Measurements from ENCODE around the gene KIRREL1.
A peak's percentile ranks its signal among the peaks of the same experiment; 100 is the strongest.

Gene KIRREL1

DNA sequence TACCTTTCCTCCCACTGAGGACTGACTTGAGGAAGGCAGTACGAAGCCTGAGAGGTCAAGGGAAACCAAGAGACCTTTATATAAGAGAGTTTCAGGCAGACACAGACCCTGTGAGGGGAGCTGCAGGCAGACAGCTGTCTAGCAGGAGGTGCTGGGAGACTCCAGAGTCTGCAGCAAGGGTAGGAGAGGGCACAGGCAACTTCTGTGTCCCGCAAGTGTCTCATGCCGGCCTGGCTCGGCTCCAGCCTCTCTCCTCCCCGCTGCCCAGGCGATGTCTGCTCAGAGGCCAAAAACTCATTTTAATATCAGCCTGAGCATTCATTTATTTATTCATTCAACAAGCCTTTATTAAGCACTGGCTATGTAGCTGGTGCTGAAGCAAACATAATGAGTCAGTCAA, 83.0 kb downstream of the KIRREL1 start:
- no peak for DNase-seq

DNA sequence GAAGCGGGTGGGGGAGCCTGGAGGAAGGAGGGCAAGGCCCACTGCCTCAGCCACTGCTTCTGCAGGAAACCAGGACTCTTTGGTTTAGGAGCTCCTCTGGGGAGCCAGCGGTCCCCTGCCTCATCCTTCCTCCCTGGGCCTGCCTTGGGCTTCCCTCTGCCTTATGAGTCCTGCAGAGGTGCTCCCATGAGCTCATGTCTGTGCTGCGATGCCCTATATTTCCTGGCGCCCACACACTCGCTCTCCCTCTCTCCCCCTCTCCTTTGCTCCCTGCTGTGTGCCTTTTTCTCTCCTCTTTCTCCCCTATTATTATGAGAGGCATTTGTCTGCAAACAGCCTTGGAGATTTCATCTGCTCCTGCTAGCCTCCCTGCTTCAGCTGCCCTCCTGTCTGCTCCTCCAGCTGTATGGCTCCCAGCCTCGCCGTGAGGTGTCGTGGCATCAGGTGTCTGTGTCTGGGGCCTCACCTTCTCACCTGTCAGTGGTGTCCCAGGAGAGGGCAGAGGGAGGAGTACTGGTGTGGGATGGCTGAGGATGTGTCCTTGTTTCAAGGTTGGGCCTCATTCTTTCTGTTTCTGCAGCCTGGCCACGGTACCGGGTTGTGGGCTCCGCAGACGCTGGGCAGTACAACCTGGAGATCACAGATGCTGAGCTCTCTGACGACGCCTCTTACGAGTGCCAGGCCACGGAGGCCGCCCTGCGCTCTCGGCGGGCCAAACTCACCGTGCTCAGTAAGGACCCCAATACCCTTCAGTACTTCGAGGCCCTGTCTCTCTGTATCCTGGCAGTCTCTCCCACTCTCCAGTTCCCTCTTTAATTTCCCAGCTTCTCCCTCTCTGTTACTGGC, 84.2 kb downstream of the KIRREL1 start:
- no peak for DNase-seq

DNA sequence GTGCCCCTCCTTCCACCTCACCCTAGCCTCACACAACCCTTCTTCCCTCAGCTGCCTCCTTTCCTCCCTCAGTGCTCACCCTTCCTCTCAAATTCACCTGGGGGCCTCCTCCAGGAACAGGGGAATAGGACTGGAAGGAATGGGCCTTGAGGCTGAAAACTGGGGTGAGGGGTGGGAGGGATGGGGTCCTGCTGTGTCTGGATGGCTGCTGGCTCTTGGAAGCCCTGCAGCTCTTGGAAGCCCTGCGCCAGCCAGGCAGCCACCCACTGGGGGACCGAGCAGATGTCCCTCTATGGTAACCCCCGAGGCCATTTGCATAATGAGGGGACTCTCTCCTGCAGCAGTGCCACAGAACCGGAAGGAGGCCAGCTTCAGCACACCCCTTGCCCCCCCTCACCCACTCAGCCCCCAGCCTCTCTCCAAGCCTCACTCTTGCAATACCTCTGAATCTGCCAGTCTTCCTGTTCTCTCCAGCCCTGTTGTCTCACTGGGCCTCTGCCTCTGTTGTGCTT, 85.2 kb downstream of the KIRREL1 start:
- DNase-seq, result no peak

DNA sequence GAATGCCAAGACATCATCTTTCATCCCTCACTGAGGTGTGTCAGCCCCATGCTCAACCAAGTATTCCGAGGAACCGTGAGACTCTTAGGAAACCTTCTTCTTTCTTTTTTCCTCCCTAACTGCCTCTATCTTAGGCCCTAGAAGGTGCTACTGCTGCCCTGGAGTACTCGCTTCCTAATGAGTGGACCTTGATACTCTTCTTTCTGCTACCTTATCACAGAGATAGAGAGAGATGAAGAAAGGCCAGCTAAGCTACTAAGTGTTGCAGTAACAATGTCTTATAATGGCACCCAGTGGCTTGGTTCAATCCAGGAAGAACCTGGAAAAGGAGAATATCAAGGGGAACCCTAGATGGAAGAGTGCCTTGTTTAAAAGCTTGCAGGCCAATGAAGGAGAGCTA, 86.6 kb downstream of the KIRREL1 start:
- DNase-seq, result no peak

DNA sequence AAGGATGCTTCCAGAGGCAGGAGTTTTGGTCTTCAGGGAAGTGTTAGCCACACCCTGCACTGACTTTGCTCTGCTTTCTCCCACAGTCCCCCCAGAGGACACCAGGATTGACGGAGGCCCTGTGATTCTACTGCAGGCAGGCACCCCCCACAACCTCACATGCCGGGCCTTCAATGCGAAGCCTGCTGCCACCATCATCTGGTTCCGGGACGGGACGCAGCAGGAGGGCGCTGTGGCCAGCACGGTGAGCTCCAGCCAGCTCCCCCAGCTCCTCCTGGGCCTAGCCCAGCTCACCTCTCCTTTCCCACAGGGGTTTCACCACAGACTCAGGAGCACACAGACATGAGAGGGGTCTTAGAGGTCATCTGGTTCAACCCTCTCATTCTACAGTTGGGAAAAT, 90.9 kb downstream of the KIRREL1 start:
- no peak for DNase-seq

DNA sequence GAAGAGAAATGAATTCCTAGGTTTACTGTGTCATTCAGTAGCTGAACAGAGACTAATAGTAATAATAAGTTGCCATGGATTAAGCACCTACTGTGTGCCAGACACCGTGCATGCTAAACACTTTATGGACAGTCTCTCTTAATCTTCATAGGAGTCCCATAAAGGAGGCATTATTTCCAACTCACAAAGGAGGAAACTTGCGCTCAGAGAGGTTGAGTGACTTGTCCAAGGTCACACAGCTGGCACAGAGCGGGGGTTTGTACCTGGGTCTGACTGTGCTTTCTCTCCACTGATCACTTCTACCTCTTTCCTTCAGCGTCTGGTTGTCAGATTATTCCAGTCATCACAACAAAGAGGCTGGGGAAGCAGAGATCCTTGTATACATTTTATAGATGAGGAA, 91.3 kb downstream of the KIRREL1 start:
- no peak for DNase-seq

DNA sequence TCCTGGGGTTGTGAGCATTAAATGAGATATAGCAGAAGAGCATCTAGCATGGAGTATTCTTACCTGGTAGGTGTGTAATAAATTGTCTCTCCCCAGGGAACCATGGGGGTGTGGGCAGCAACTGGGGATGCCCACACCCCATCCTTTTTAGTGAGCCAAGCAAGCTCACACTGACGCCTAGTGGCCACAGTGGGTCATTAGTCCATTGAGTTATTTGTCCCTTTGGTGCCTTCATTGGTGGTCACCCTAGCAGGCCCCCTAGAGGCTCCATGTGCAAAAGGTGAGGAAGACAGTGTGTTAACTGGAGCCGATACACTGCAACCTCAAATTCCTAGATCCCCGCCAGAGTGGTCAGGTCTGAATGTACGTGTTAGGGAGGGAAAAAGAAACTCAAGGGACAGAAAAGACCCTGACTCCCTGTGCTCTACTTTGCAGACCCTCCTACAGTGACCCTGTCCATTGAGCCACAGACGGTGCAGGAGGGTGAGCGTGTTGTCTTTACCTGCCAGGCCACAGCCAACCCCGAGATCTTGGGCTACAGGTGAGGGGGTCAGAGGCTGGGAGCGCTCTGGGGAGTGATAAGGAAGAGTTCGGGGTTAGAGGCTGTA, 94.0 kb downstream of the KIRREL1 start:
- DNase-seq, result peak; percentile 79

DNA sequence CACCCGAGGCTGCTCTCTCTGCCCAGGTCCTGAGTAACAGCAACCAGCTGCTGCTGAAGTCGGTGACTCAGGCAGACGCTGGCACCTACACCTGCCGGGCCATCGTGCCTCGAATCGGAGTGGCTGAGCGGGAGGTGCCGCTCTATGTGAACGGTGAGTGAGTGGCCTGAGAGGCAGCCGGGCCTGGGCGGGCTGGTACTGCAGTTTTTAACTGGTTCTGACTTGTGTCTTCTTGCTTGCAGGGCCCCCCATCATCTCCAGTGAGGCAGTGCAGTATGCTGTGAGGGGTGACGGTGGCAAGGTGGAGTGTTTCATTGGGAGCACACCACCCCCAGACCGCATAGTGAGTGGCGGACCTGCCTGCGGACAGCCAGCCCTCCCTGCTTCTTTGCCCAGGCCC, 96.0 kb downstream of the KIRREL1 start:
- DNase-seq, result no peak

DNA sequence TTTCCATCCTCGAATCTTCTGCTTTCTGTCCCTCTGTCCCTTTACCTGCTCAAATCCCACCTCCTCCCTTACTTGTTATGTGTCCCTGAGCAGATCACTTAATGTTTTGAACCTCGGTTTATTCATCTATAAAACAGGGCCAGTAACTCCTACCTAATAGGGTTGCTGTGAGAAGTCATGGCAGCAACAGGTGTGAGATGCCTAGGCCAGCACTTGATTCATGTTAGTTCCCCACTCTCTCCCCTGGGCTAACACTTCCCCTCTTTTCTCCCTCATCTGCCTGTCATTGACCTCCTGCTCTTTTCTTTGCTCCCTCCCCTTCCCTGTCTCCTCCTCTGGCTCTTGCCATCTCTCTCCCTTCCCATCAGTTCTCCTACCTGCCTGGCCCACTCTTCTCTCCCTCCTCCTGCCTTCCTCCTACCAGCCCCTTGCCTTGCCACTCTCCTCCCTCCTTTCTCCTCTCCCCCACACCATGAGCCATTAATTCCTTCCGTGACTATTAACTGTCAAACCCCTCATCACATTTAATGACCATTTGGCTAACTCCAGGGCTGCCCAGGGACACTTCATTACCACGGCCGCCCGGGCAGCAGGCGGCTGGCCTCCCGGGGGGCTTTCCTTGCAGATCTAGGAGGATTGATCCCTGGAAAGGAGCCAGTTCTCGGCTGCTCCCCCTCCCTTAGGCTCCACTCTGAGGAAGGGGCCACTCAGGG, 96.6 kb downstream of the KIRREL1 start:
- DNase-seq, result no peak

DNA sequence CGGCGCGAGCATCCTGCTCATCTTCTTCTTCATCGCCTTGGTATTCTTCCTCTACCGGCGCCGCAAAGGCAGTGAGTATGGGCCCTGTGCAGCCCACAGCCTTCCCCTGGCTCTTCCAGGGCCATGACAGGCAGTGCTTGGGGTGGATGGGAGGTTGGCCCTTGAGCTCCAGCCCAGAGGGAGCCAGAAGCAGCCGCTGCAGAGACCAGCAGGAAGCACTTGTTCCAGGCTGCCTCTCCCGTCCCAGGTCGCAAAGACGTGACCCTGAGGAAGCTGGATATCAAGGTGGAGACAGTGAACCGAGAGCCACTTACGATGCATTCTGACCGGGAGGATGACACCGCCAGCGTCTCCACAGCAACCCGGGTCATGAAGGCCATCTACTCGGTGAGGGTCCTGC, 99.9 kb downstream of the KIRREL1 start:
- no peak for DNase-seq

DNA sequence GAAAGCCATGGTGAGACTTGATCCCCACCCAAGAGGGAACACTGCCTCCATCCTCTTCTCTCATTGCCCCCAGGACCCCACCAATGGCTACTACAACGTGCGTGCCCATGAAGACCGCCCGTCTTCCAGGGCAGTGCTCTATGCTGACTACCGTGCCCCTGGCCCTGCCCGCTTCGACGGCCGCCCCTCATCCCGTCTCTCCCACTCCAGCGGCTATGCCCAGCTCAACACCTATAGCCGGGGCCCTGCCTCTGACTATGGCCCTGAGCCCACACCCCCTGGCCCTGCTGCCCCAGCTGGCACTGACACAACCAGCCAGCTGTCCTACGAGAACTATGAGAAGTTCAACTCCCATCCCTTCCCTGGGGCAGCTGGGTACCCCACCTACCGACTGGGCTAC, 101.1 kb downstream of the KIRREL1 start:
- DNase-seq, result no peak

DNA sequence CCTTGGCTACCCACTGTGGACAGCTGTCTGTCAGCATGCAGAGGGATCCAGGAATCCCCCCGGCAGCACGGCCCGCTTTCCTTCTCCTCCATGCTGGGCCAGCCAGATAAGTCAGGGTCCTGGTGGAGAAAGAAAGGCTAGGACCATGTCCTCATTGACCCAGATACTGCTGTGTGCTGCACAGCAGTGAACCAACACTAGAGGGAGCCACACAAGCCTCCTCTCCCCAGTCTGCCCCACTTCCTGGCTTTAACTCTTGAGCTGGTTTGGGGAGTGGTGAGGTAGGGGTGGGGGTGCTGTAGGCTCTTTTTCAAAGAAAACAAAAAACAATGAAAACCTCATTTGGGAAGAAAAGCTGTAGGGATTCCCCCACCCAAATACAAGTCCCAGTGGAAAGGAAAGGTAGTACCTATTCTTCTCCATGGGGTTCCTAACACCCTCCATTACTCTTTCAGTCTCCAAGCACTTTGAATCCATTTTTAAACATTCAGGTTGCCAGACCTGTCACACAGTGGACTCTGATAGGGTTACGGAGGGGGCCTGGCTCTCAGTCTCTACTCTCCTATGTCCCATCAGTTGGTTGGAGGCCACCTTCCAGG, 102.4 kb downstream of the KIRREL1 start:
- DNase-seq, result peak; percentile 18

DNA sequence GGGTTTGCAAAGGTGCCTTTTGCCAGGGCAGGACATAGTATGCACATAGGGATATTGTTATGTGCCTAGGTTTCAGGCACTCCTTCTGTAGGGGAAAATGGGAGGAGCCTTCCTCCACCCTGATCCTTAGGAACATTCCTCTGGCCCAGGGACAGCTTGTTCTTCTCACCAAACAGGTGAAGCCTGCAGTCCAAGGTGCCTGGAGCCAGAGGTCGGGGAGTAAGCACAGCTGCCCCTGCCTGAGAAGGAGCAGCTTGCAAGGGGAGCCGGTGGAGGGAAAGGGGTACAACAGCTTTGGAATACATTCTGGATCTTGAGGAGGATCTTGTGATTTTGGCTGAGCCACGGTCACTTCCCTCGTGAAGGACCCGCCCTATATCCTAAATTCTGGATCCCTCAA, 104.8 kb downstream of the KIRREL1 start:
- DNase-seq, result no peak

DNA sequence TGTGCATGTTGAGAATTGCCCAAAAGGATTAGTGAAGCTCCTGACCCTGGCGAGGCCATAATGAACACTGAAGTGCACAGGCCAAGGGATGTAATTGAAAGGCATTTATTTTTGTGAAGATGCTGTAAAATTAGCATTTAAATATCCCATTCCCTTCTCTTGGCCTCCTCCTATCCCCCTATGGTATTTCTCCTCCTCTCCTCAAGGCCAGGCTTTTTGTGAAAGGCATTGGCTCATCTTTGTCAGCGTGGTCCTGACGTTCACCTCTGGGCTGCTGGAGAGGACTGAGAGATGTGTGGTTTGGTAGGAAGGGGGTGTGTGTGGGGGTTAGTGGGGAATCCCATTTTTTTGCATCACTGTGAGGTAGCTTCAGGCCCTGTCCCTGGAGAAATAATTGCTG, 105.7 kb downstream of the KIRREL1 start:
- no peak for DNase-seq

DNA sequence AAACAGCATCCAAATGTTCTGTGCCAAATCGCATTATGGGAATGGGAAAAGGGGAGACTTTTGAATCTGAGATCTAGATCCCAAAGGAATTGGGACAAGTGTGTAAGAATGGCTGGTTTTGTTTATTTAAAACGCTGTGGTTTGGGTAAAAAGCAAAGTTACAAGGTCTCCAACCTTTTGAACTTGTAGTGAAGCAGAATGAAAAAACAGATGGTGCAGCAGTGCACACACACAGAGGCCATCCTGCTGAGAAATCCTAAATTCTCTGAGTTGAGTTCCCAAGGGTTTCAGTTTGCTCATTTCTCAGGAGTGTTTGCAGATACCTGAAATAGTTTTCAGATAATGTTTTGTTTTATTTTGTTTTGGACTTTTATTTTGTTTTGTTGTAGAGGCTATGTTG, 107.1 kb downstream of the KIRREL1 start:
- no peak for DNase-seq

DNA sequence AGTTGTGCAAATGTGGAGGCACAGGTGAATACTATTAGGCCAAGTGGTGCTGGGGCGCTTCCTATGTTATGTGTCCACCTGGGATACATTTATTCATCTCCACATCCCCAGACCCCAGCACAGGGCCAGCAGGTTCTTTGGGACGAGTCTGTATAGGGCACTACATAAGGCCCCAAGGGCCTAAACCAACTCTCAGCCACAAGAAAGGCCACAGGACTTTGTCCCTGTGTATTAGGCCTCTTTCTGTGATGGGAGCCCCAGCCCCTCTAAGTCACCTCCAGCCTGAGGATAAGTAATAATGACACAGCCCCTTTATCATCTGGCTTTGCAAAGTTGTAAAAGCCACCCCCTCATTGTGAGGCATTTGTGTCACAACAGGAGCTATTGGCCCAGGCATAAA, 108.0 kb downstream of the KIRREL1 start:
- DNase-seq, result no peak

DNA sequence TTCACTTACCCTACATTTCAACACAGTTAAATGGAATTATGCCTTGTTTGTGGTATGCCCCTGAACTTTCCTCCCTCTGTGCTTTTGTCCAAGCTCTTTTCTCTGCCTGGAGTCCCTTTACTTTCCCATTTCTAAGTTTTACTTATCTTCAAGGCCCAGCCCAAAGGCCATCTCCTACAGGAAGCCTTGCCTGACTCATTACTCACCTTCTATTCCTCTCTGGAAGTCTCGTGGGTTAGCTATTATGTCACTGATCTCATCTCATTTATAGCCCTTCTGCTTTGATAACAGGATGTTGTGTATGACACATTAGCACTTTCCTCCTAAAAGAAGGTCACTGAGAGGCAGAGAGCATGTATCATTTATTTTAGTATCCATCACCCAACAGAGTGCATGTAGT, 108.5 kb downstream of the KIRREL1 start:
- peak; percentile 70 for DNase-seq

DNA sequence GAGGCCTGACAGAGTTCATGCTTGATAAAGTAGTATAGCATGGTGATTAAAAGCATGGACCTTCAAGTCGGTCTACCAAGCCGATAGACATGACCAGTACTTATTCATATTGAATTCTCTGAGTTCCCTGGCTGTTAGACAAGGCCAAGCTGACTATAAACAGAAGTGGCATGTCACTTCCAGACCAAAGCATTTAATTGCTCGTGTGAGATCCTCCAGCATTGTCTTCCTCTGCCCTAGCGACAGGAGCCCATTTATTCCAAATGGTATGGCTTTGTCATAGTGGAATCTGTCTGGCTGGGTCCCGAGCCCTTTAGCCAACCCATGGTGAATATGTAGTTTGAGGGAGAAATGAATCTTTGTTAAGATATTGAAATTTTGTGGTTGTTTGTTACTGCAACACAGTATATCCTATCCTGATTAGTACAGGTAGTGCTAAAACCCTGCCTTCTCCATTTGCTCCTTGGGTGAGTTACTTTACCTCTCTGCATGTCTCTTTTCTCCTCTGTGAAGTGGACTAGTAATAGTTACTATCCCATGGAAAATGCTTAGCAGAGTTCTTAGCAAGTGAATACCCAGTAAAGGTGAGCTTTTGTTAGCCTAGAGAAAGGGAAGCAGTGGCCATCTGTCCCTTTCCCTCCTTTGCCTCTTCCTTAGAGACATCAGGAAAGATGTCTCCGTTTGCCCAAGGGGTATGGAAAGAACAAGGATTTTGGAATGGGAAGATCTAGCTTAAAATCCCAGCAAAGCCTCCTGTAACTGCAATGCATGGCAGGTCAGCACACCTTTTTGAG, 109.6 kb downstream of the KIRREL1 start:
- no peak for DNase-seq

DNA sequence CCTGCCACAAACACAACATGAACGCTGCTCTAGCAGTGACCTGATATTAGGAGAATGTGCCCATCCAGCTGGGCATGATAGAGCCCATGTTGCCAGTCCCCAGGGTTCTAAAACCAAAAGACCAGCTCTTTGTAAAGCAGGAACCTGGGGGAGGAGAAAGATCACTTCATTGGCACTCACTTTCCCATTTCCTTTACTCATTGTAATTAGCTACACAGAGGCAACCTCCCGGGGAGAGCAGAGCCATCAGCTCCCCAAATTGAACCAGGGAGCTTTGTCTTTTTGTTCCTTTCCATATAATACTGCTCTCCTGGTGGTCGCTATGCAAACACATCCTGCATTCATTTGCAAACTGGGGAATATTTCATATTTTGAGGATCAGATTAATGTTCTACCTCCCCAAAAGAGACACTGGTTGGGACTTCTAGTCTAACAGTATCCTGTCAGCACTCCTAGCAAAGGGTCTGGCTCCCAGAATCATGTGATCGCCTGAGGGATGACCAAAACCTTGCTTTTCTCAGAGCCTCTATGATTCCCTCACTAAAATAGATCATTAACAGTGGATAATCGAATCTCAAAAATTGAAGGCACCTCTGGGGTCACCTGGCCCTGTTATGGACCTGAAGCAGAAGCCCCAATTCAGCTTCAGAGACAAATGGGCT, 110.5 kb downstream of the KIRREL1 start:
- DNase-seq, result no peak

DNA sequence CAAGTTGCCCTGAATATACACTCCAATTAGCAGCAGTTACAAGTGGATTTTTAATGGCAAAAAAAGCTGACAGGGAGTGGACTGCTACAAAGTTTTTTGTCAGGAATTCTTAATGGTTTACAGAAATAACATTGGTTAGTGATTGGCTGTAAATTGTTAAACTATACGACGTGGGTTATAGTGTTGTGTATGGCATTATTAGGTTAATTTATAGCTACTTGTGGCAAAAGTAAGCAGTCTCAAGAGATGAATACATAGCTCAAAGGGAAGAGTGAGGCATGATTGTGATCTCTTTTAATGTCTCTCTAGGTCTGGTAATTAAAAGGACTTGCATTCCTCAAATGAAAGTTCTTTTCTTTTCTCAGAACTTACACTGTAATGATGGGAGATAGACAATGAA, 111.4 kb downstream of the KIRREL1 start:
- DNase-seq, result no peak

DNA sequence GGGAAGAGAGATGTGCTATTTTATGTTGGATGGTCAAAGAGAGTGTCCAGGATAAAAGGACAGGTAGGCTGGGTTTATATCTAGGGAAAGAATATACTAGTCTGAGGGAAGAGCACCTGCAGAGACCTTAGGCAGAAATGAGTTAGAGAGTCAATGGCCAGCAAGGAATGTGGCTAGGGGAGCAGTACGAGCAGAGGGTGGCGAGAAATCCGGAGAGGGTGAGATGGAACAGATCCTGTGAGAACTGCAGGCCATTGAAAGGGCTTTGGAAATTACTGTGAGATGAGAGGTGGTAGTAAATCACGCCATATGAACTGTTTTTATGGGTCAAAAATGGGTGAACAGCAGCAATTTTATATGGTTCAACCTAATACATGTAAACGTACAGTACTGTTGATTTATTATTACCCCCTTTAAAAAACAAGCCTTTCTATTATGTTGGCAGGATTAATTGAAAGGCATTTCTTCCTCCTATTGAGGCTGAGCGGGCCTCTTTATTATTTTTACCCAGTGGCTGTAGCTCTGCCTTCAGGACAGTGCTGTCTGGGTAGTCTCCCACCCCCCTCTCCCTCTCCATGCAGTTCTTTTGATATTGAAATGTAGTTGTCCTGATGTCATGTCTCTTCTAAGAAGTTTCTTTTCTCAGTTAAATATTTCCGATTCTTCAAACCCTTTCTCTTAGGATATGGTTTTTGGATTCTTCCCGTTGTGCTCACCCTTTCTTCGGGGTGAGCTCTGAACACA, 112.1 kb downstream of the KIRREL1 start:
- DNase-seq, result no peak

Data from fibroblast of skin of right biceps (primary cell).